HG02852 (cell line): ENCODE data around the gene HEATR3.
"Not testable (repeated sequence)": the region's sequence is repeated elsewhere in the genome, so short reads cannot be mapped to it uniquely, and the experiment has no call there.

Source experiments
- ATAC-seq: cut with Tn5 transposase; IDR thresholded peaks from one replicate; pipeline ENCODE4 v1.9.1; 2021; ENCODE audit warnings: mild to moderate bottlenecking, moderate library complexity; ENCODE audit not compliant: unreplicated experiment

The HEATR3 gene

GRCh38 chr16:50096791-50097190, 31.0 kb downstream of the HEATR3 start:
- no peak for ATAC-seq

DNA sequence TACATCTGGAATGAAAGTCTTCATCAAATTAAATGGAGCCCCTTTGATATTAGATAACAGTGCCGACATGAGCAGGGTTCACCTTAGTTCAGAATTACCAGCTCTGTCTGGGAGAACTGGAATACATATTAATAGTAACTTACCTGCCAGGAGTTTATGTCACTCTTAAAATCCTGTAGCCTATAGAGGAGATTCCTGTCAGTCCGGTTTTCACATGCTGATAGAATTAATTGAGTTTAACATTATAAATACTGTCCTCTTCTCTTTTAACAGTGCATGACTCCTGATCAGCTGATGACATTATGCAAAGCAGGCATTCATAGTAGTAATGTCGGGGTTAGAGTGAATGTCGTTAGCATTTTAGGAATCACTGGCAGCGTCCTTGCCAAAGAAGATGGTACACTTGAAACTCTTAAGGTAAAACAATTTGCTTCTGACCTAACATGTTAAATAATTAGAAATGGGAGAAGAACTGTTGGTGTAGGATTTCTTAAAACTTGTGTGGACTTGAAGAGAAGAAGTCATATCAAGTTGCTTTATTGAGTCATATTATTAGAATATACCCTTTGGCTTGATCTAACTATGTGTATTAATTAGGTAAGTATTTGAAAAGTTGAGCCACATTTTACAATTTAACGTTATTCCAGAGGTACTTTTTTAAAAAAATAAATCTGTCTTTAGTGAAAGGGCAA, 34.3 kb downstream of the HEATR3 start:
- ATAC-seq, result no peak

DNA sequence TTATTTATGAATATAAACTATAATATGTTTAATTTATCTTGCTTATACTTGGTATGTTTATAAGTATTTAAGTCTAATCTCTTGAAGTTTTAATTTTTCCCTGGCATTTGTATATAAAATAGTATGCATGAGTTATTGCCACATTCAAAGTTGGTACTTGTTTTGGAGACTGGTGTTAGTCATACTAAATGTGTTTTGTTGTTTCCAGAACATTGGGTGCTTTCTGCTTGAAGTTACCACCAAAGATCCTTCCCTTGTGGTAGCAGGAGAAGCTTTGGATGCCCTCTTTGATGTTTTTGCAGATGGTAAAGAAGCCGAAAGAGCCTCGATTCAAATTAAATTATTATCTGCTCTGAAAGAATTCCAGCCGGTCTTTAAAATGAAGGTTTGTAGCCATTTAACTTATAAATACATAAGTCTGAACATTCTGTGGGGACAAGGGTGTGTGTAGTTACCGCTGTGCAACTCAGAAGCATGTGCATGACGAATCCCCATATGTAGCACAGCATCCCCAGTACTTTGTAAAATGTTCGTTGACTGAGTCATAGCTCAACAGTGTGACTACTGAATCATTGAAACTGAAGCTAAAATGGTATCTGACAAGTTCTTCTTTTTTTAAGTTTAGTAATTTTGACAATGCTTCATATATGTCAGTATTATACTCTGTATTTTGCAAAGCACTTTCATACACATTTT, 36.4 kb downstream of the HEATR3 start:
- ATAC-seq, result peak; percentile 82

DNA sequence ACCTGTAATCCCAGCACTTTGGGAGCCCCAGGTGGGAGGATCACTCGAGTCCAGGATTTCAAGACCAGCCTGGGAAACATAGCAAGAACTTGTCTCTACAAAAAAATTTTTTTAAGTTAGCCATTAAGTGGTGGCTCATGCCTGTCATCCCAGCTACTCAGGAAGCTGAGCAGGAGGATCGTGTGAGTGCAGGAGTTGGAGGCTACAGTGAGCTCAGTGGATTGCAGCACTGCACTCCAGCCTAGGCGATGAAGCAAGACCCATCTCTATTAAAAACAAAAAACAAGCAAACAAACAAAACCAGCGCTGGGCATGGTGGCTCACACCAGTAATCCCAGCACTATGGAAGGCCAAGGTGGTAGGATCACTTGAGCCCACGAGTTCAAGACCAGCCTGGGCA, 38.0 kb downstream of the HEATR3 start:
- no peak for ATAC-seq

DNA sequence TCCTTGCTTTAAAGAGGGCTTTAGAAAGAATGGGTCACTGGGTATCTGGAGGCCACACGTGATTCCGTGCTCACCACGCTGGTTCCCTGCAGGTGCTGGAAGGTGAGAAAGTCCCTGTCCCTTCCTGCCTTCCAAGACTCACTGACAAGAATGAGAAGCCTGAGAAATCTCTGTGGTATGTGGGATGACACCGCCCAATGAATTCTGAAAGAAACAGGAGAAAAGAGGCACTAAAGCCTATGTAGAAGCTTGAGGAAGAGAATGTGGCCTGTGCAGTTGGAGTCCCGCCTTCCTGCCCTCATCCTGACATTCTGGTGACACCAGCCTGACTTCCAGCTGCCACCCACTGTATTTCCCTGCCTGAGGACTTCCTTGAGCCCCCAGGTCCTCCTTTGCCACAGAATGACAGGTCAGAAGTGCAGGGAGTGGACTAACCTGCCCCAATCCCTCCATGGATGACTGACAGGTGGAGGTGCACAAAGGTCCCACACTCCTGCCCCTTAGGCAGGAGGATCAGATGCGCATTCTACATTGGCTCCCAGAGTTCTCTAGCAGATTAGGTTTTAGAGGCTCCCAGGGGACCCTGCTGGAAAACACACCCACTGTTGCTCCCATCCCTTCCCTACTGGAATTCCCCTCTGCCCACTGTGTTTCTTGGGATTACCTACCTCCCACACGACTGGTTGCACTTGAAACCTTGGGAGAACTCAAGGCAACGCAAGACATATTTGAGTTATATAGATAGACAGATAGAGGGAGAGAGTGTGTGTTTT, 48.8 kb downstream of the HEATR3 start:
- no peak for ATAC-seq

DNA sequence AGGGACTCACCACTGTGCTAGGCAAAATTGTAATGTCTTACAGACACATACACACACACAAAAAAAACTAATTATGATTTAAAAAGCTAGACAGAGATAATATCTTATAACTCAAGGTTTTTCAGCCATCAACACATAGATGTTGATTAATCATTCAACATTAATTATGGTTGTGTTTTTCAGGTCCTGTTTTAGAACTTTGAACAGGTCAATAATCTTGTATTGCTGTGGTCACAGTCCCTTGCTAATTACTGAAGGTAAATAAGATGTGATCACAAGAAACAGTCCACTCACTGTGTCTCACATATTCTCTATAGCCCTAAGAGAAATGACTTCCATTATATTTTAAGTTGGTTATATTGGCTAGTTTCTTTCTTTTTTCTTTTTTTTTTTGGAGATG, 54.9 kb downstream of the HEATR3 start:
- ATAC-seq, result no peak

- peak; percentile 54 for ATAC-seq
These were observed 55.5 kb downstream of the HEATR3 start for GRCh38 chr16:50121278-50121677.

DNA sequence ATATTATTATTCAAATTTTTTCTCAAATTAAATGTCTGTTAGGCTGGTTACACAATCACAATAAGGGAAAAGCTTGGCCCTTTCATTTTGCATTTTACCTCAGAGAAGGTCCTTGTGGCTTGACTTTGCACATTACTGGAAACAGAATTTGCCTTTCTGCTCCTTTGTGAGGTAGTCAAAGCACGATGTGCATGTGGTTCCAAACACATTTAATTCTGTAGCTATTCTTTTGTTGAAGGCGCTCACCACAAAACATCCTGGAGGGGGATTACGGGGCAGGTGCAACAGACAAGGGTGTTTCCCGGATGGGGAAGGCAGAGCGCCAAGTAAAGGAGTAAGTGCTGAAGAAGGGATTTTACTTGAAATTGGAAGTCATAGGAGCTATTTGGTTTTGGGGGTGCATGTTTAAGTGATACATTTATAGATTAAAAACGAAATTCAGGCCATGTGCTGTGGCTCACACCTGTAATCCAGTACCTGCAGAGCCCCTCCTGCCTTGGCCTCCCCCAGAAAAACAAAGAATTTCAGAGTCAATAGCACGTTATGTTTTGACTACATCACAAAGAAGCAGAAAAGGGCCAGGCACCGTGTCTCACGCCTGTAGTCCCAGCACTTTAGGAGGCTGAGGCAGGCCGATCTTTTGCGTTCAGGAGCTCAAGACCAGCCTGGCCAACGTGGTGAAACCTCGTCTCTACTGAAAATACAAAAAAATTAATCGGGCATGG, 56.1 kb downstream of the HEATR3 start:
- peak; percentile 55 for ATAC-seq

- ATAC-seq, result no peak
These were observed 57.6 kb downstream of the HEATR3 start for GRCh38 chr16:50123417-50123816.

DNA sequence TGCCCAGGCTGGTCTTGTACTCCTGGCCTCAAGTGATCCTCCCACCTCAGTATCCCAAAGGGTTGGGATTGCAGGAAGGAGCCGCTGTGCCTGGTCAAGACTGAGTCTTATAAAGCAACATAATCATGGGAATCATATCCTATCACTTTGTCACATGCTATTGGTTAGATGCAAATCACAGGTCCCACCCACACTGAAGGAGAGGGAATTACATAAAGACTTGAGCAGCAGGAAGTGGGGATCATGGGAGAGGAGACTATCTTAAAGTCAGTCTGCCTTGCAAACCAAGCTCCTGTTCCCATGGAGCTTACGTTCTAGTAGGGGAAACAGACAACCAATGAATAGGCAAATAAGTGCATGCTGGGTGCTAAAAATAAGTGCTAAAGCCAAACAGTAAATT, 59.0 kb downstream of the HEATR3 start:
- no peak for ATAC-seq

DNA sequence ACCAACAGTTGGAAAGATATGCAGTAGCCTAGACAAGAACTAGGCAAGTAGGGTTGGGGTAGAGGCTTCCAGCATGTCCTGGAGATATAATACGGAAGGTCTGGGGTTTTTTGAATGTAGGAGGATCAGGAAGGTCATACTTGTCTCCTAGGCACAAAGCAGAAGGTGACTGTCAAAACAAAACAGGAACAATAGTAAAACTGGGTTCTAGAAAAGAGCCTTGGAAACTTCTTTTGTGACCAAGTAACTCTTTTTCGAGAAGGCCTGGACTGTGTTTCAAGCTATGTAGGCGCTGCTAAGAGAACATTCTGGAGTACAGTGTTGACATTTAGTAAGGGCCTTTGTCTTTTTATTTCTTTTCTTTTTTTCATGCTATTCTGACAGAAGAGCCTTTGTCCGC, 60.4 kb downstream of the HEATR3 start:
- ATAC-seq, result no peak

- ATAC-seq, result not testable (repeated sequence)
These were observed 66.8 kb downstream of the HEATR3 start for GRCh38 chr16:50132571-50132970.

- no peak for ATAC-seq
These were observed 67.4 kb downstream of the HEATR3 start for GRCh38 chr16:50133214-50133613.

DNA sequence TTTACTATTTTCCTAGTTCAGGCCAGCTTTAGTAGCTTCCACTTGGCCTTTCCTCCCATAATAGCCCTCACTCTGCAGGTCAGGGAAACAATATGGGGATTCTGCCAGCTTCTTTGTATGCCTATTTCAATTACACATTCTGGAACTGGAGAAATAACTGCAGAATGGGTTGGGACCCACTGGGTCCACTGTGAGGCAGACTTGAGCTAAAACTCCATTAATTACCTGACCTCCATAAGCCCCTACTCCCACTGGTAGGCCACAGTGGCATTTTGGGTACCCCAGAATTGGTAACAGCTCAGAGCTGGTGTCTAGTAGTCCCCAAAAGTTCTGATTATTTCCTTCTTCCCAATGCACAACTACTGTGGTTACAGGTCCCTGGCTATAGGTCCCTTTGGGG, 70.6 kb downstream of the HEATR3 start:
- no peak for ATAC-seq

GRCh38 chr16:50137268-50137667, 71.5 kb downstream of the HEATR3 start:
- no peak for ATAC-seq

- no peak for ATAC-seq
These were observed 73.8 kb downstream of the HEATR3 start for GRCh38 chr16:50139580-50139979.

- no peak for ATAC-seq
These were observed 78.4 kb downstream of the HEATR3 start for GRCh38 chr16:50144211-50144610.

- ATAC-seq, result no peak
These were observed 81.0 kb downstream of the HEATR3 start for GRCh38 chr16:50146479-50147435.

DNA sequence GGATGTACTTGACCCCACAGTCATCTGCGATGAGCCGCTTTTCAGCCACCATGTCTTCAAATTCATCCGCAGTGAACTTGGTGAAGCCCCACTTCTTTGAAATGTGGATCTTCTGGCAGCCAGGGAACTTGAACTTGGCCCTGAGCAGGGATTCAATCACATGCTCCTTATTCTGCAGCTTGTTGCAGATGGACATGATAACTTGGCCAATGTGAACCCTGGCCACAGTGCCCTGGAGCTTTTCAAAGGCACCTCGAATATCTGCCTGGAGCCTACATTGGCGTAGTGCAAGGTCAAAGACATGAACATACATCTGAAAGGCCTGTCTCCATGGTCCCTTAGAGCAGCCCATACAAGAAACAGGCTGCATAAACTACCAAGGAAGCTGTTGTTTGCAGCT, 85.6 kb downstream of the HEATR3 start:
- ATAC-seq, result no peak

- ATAC-seq, result no peak
These were observed 86.0 kb downstream of the HEATR3 start for GRCh38 chr16:50151756-50152155.
